IMR-90 (cell line): ENCODE measurements around the gene SGSH. TPM values are rescaled to one million over a fixed set of nuclear protein-coding genes. Genes with fewer than 3 reads are reported as not detected.
"Not testable (repeated sequence)": the region's sequence is repeated elsewhere in the genome, so short reads cannot be mapped to it uniquely, and the experiment has no call there.

Experiments used
- ATAC-seq: fragments of 200-7000 bp; cut with Tn5 transposase; 2 replicates; pipeline ENCODE4 v1.9.1; 2020; ENCODE audit warnings: low read depth, mild to moderate bottlenecking, moderate library complexity
- BruUV-seq: library from RNA; stranded (reverse); fragments of 400-500 nt; replicated peaks from 2 replicates; lab custom pipeline; 2021; lab: Mats Ljungman, UMichigan
- CTCF ChIA-PET: fragments of 300-600 bp; formaldehyde crosslinking; extraction: SDS; loops from one replicate; lab custom pipeline; 2021; ENCODE audit warnings: antibody characterized with exemption; lab: Yijun Ruan, JAX
- POLR2A ChIA-PET: fragments of 300-600 bp; sonication (Branson Sonifier 250); formaldehyde crosslinking; loops from one replicate; lab custom pipeline; 2022; ENCODE audit warnings: antibody characterized with exemption; ENCODE audit not compliant: unreplicated experiment; lab: Charles Lee
- DNase-seq: peaks from one replicate; pipeline ENCODE4 v3.0.0; 2013
- H2AFZ ChIP-seq: replicated peaks from 2 replicates; pipeline ENCODE3; 2013; ENCODE audit warnings: low read length, mild to moderate bottlenecking; ENCODE audit not compliant: poor library complexity
- H2AK5ac ChIP-seq: 2 replicates; pipeline ENCODE4 v1.6.1; 2013; ENCODE audit warnings: low read depth, low read length, inconsistent platforms
- H2AK9ac ChIP-seq: replicated peaks from 2 replicates; pipeline ENCODE3; 2013; ENCODE audit warnings: mild to moderate bottlenecking, low read depth, low read length, moderate library complexity; ENCODE audit not compliant: poor library complexity
- H2BK120ac ChIP-seq: 2 replicates; pipeline ENCODE4 v1.6.1; 2013; ENCODE audit warnings: low read depth, low read length, inconsistent platforms
- H2BK15ac ChIP-seq: 3 replicates; pipeline ENCODE4 v1.6.1; 2013; ENCODE audit warnings: low read depth, low read length, inconsistent platforms
- H2BK20ac ChIP-seq: 2 replicates; pipeline ENCODE4 v1.6.1; 2013; ENCODE audit warnings: low read depth, mild to moderate bottlenecking, inconsistent platforms, low read length, moderate library complexity
- H2BK5ac ChIP-seq: 2 replicates; pipeline ENCODE4 v1.6.1; 2013; ENCODE audit warnings: mild to moderate bottlenecking, low read depth, low read length, inconsistent platforms; ENCODE audit not compliant: poor library complexity, severe bottlenecking
- H3K14ac ChIP-seq: replicated peaks from 2 replicates; pipeline ENCODE4 v1.6.1; 2013; ENCODE audit warnings: low read depth, low read length, inconsistent platforms
- H3K18ac ChIP-seq: 2 replicates; pipeline ENCODE4 v1.6.1; 2013; ENCODE audit warnings: low read depth, low read length, control low read depth
- H3K23ac ChIP-seq: 2 replicates; pipeline ENCODE4 v1.6.1; 2013; ENCODE audit warnings: low read depth, low read length, inconsistent platforms
- H3K27ac ChIP-seq: 2 replicates; pipeline ENCODE4 v1.5.1; 2013; ENCODE audit warnings: mild to moderate bottlenecking, control low read depth, low read length; ENCODE audit not compliant: insufficient read depth
- H3K27me3 ChIP-seq: 2 replicates; pipeline ENCODE4 v1.6.1; 2013; ENCODE audit warnings: low read length; ENCODE audit not compliant: control insufficient read depth, insufficient read depth
- H3K36me3 ChIP-seq: 2 replicates; pipeline ENCODE4 v1.6.1; 2013; ENCODE audit warnings: low read length, mixed read lengths; ENCODE audit not compliant: control insufficient read depth, insufficient read depth
- H3K4ac ChIP-seq: 2 replicates; pipeline ENCODE4 v1.6.1; 2013; ENCODE audit warnings: low read depth, low read length, inconsistent platforms
- H3K4me1 ChIP-seq: 2 replicates; pipeline ENCODE4 v1.6.1; 2013; ENCODE audit warnings: low read length, mixed read lengths; ENCODE audit not compliant: control insufficient read depth, insufficient read depth
- H3K4me2 ChIP-seq: 2 replicates; pipeline ENCODE4 v1.6.1; 2013; ENCODE audit warnings: low read depth, mild to moderate bottlenecking, control low read depth, low read length, moderate library complexity
- H3K4me3 ChIP-seq: 2 replicates; pipeline ENCODE4 v1.5.1; 2013; ENCODE audit warnings: low read depth, mild to moderate bottlenecking, control low read depth, low read length, moderate library complexity; ENCODE audit not compliant: insufficient read depth
- H3K56ac ChIP-seq: 2 replicates; pipeline ENCODE4 v1.6.1; 2013; ENCODE audit warnings: low read length, inconsistent platforms; ENCODE audit not compliant: insufficient read depth; ENCODE audit errors: extremely low read depth
- H3K79me1 ChIP-seq, 2 experiments: 2 replicates each; pipeline ENCODE4 v1.6.1; 2013; ENCODE audit warnings: low read length in 2 of 2, inconsistent platforms in 1 of 2, low read depth in 1 of 2
- H3K9ac ChIP-seq: 2 replicates; pipeline ENCODE4 v1.6.1; 2013; ENCODE audit warnings: low read depth, low read length, control low read depth
- H3K9me1 ChIP-seq: 2 replicates; pipeline ENCODE4 v1.6.1; 2013; ENCODE audit warnings: low read length, inconsistent platforms; ENCODE audit not compliant: insufficient read depth
- H3K9me3 ChIP-seq: 2 replicates; pipeline ENCODE4 v1.6.1; 2013; ENCODE audit warnings: low read length; ENCODE audit not compliant: control insufficient read depth, insufficient read depth
- H4K20me1 ChIP-seq: 2 replicates; pipeline ENCODE4 v1.6.1; 2013; ENCODE audit warnings: low read length, inconsistent platforms; ENCODE audit not compliant: insufficient read depth
- H4K5ac ChIP-seq: 2 replicates; pipeline ENCODE4 v1.6.1; 2013; ENCODE audit warnings: mild to moderate bottlenecking, low read depth, low read length, control low read depth
- H4K8ac ChIP-seq, 2 experiments: 2 replicates each; pipeline ENCODE4 v1.6.1; 2013; ENCODE audit warnings: low read depth in 2 of 2, low read length in 2 of 2, control low read depth in 1 of 2, inconsistent platforms in 1 of 2
- H4K91ac ChIP-seq: 2 replicates; pipeline ENCODE4 v1.6.1; 2013; ENCODE audit warnings: low read depth, low read length, inconsistent platforms; ENCODE audit not compliant: insufficient read depth
- WGBS, 2 experiments: methylation state at CpG; one replicate each; pipeline versions ENCODE4 v1.1.5 to v1.1.7; 2013; ENCODE audit warnings: missing lambda C conversion rate in 2 of 2; ENCODE audit not compliant: insufficient read length in 1 of 2; ENCODE audit errors: extremely low coverage in 2 of 2; 5-methylcytosine and 5-hydroxymethylcytosine counted together
- dilution Hi-C: fragments of 300-500 bp; cut with HindIII; formaldehyde crosslinking; loops from one replicate; pipeline ENCODE4 v1.14.3; 2018; ENCODE audit warnings: low sequenced_read_pairs; ENCODE audit not compliant: unreplicated experiment
- in situ Hi-C: fragments of 300-500 bp; cut with MboI; formaldehyde crosslinking; loops from 3 replicates; pipeline ENCODE4 v1.14.3; 2019; ENCODE audit warnings: low sequenced_read_pairs, inconsistent platforms, mixed read lengths
- intact Hi-C: fragments of 100-400 bp; cut with micrococcal nuclease; formaldehyde crosslinking; loops from 2 replicates; pipeline ENCODE4 v1.10.0; 2022
- polyA plus RNA-seq, 3 experiments: library from polyadenylated mRNA; depleted of rRNA; stranded (reverse); fragments of >200 nt; gene quantifications; 2 replicates each; pipeline ENCODE4 v1.2.3, GENCODE V29; 2012; ENCODE audit warnings: low replicate concordance in 1 of 3
- total RNA-seq: library from RNA; depleted of rRNA; stranded (reverse); fragments of >200 nt; gene quantifications from 2 replicates; pipeline ENCODE4 v1.2.3, GENCODE V29; 2012

The SGSH gene
- total and polyA plus RNA-seq, 2 of the 4 experiments (the other 2 are of a cell fraction), result 3.0 to 41.5 TPM

DNA sequence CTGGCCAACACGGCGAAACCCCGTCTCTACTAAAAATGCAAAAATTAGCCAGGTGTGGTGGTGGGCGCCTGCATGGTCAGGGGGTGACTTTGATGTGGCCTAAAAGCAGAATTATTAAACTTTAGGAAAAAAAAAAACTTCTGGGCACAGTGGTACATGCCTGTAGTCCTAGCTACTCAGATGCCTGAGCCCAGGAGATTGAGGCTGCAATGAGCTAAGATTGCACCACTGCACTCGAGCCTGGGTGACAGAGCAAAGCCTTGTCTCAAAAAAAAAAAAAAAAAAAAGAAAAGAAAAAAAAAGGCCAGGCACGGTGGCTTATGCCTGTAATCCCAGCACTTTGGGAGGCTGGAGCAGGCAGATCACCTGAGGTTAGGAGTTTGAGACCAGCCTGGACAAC, 20.8 kb downstream of the SGSH start:
- H3K14ac ChIP-seq, H3K56ac ChIP-seq, dilution Hi-C loops, H3K4me1 ChIP-seq, H3K9me3 ChIP-seq, H4K5ac ChIP-seq, H3K4me2 ChIP-seq, POLR2A ChIA-PET, H2BK15ac ChIP-seq, H2BK5ac ChIP-seq, DNase-seq, intact Hi-C loops, H3K27ac ChIP-seq, H2AFZ ChIP-seq, H3K18ac ChIP-seq, H4K20me1 ChIP-seq, H3K4me3 ChIP-seq, H4K91ac ChIP-seq, H2BK20ac ChIP-seq, H3K36me3 ChIP-seq, ATAC-seq, H2AK5ac ChIP-seq, H3K27me3 ChIP-seq, H3K23ac ChIP-seq, H4K8ac ChIP-seq, H3K9ac ChIP-seq, BruUV-seq, H3K9me1 ChIP-seq, H2BK120ac ChIP-seq, H3K79me1 ChIP-seq, H3K4ac ChIP-seq, in situ Hi-C loops, H2AK9ac ChIP-seq: not testable (repeated sequence)
- CTCF ChIA-PET, result interaction anchor here (0.7 to 1.4 kb wide), 2 partner anchors 98 to 320 kb away, joined by 4 to 6 read pairs; partner anchors contain the start of gene GAA
- no CpG with 5 or more reads among the region's 6 CpGs for WGBS, 2 experiments
